Hematopoietic multipotent progenitor cell treated with erythropoietin and hydrocortisone succinate and interleukin-3 and kit ligand, for 8 days (in vitro differentiated cells): ENCODE data around the gene CPNE4.
"Not testable (repeated sequence)": the region's sequence is repeated elsewhere in the genome, so short reads cannot be mapped to it uniquely, and the experiment has no call there.

Experiments
- DNase-seq: peaks from one replicate; pipeline ENCODE4 v3.0.0-alpha.2; 2015

Gene CPNE4

GRCh38 chr3:131518680-131519079, 516.1 kb downstream of the CPNE4 start:
- DNase-seq, result no peak

- no peak for DNase-seq
Measured at GRCh38 chr3:131505421-131505820, 529.4 kb downstream of the CPNE4 start.

- peak; percentile 52 for DNase-seq
Measured at GRCh38 chr3:131503320-131503635, 531.5 kb downstream of the CPNE4 start.

- peak; percentile 92 for DNase-seq
Measured at GRCh38 chr3:131502530-131503319, 532.1 kb downstream of the CPNE4 start, which contains the start of gene MRPL3. Gene MRPL3, minus strand, starts transcription at chr3:131502971. Its CDS starts 150 bp downstream, at chr3:131502821.

- DNase-seq, result peak; percentile 25
Measured at GRCh38 chr3:131501949-131502348, 532.9 kb downstream of the CPNE4 start.

GRCh38 chr3:131494706-131495105, 540.1 kb downstream of the CPNE4 start:
- no peak for DNase-seq

GRCh38 chr3:131491775-131492174, 543.0 kb downstream of the CPNE4 start:
- DNase-seq, result no peak

GRCh38 chr3:131491084-131491483, 543.7 kb downstream of the CPNE4 start:
- no peak for DNase-seq

- not testable (repeated sequence) for DNase-seq
Measured at GRCh38 chr3:131486545-131486944, 548.3 kb downstream of the CPNE4 start.

- no peak for DNase-seq
Measured at GRCh38 chr3:131485119-131485518, 549.7 kb downstream of the CPNE4 start.

- DNase-seq, result no peak
Measured at GRCh38 chr3:131484496-131485111, 550.2 kb downstream of the CPNE4 start.
